Panc1 (cell line): ENCODE measurements around the gene HACL1. TPM values are rescaled to one million over a fixed set of nuclear protein-coding genes. Genes with fewer than 3 reads are reported as not detected.

Source experiments
- ATAC-seq: fragments of 200-7000 bp; cut with Tn5 transposase; 2 replicates; pipeline ENCODE4 v1.9.1; 2020; ENCODE audit warnings: mild to moderate bottlenecking, moderate library complexity
- BruUV-seq: library from RNA; stranded (reverse); fragments of 400-500 nt; replicated peaks from 2 replicates; lab custom pipeline; 2021; lab: Mats Ljungman, UMichigan
- CTCF ChIA-PET: fragments of 300-600 bp; sonication (Branson Sonifier 250); formaldehyde crosslinking; loops from one replicate; lab custom pipeline; 2022; ENCODE audit warnings: antibody characterized with exemption; lab: Charles Lee
- POLR2A ChIA-PET: fragments of 300-600 bp; sonication (Branson Sonifier 250); formaldehyde crosslinking; loops from one replicate; lab custom pipeline; 2022; ENCODE audit warnings: antibody characterized with exemption; lab: Charles Lee
- DNase-seq: peaks from one replicate; pipeline ENCODE4 v3.0.0-alpha.2; 2010; ENCODE audit warnings: low read depth, low spot score
- H3K27ac ChIP-seq: 2 replicates; pipeline ENCODE4 v1.5.1; 2011; ENCODE audit warnings: mild to moderate bottlenecking, low read length, inconsistent platforms
- H3K27me3 ChIP-seq: fragments of 200-500 bp; sonication (Bioruptor generic); 2 replicates; pipeline ENCODE4 v1.6.0; 2014; ENCODE audit warnings: low read length, inconsistent platforms; ENCODE audit not compliant: control insufficient read depth, insufficient read depth
- H3K36me3 ChIP-seq: fragments of 200-500 bp; sonication (Bioruptor generic); 2 replicates; pipeline ENCODE4 v1.5.1; 2014; ENCODE audit warnings: inconsistent platforms, mild to moderate bottlenecking, low read length, moderate library complexity; ENCODE audit not compliant: control insufficient read depth, insufficient read depth
- H3K4me1 ChIP-seq: 2 replicates; pipeline ENCODE4 v1.5.1; 2011; ENCODE audit warnings: inconsistent platforms, mild to moderate bottlenecking, low read length, moderate library complexity; ENCODE audit not compliant: control insufficient read depth, insufficient read depth
- H3K4me3 ChIP-seq, 2 experiments: 2 replicates each; pipeline ENCODE4 v1.5.1; 2011 to 2012; ENCODE audit warnings: low read depth in 2 of 2, low read length in 2 of 2, mild to moderate bottlenecking in 2 of 2, inconsistent platforms in 1 of 2, moderate library complexity in 1 of 2
- H3K9me3 ChIP-seq: fragments of 200-500 bp; sonication (Bioruptor generic); 2 replicates; pipeline ENCODE4 v1.5.1; 2014; ENCODE audit warnings: low read depth, mild to moderate bottlenecking, inconsistent platforms, low read length, moderate library complexity; ENCODE audit not compliant: control insufficient read depth, insufficient read depth
- POLR2AphosphoS5 ChIP-seq: IDR thresholded peaks from 2 replicates; pipeline ENCODE4 v1.6.1; 2012; ENCODE audit warnings: mild to moderate bottlenecking, low read depth, low read length, moderate library complexity
- SIN3A ChIP-seq: IDR thresholded peaks from 2 replicates; pipeline ENCODE4 v1.6.1; 2012; ENCODE audit warnings: low read depth, mild to moderate bottlenecking, low read length, moderate library complexity, borderline replicate concordance; ENCODE audit not compliant: insufficient read depth
- TCF7L2 ChIP-seq: IDR thresholded peaks from 2 replicates; pipeline ENCODE4 v1.6.1; 2011; ENCODE audit warnings: mild to moderate bottlenecking, low read depth, low read length, inconsistent platforms
- in situ Hi-C: cut with HindIII; loops from 2 replicates; pipeline ENCODE4 v1.10.0; 2016; ENCODE audit warnings: low sequenced_read_pairs, low pct_unique_long_range_greater_than_20kb
- intact Hi-C: fragments of 100-400 bp; cut with micrococcal nuclease; formaldehyde crosslinking; loops from one replicate; pipeline ENCODE4 v1.10.0; 2022; ENCODE audit not compliant: unreplicated experiment
- total RNA-seq: library from RNA; stranded (reverse); gene quantifications from one replicate; pipeline ENCODE4 v1.2.1, GENCODE V29; 2021; ENCODE audit not compliant: unreplicated experiment
- TF ChIP-seq, protein P1 (sequence below), 2 experiments: IDR thresholded peaks; 2 replicates each; pipeline ENCODE4 v1.6.1; 2011 to 2012; ENCODE audit warnings: low read depth in 2 of 2, control low read depth in 1 of 2, low read length in 1 of 2, mild to moderate bottlenecking in 1 of 2, moderate library complexity in 1 of 2; ENCODE audit not compliant: insufficient read depth in 1 of 2
- TF ChIP-seq, protein P2 (sequence below): fragments of 450-650 bp; IDR thresholded peaks from 2 replicates; pipeline ENCODE4 v1.5.1; 2017; ENCODE audit warnings: mild to moderate bottlenecking

HACL1 gene
- total RNA-seq, 1 experiment from 2014 or later = 26.8 TPM

- TF ChIP-seq, protein P1, sequence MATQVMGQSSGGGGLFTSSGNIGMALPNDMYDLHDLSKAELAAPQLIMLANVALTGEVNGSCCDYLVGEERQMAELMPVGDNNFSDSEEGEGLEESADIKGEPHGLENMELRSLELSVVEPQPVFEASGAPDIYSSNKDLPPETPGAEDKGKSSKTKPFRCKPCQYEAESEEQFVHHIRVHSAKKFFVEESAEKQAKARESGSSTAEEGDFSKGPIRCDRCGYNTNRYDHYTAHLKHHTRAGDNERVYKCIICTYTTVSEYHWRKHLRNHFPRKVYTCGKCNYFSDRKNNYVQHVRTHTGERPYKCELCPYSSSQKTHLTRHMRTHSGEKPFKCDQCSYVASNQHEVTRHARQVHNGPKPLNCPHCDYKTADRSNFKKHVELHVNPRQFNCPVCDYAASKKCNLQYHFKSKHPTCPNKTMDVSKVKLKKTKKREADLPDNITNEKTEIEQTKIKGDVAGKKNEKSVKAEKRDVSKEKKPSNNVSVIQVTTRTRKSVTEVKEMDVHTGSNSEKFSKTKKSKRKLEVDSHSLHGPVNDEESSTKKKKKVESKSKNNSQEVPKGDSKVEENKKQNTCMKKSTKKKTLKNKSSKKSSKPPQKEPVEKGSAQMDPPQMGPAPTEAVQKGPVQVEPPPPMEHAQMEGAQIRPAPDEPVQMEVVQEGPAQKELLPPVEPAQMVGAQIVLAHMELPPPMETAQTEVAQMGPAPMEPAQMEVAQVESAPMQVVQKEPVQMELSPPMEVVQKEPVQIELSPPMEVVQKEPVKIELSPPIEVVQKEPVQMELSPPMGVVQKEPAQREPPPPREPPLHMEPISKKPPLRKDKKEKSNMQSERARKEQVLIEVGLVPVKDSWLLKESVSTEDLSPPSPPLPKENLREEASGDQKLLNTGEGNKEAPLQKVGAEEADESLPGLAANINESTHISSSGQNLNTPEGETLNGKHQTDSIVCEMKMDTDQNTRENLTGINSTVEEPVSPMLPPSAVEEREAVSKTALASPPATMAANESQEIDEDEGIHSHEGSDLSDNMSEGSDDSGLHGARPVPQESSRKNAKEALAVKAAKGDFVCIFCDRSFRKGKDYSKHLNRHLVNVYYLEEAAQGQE (IDR thresholded peaks at IDR 0.05; ENCODE audit: insufficient read depth in 1 of 2, low read depth in 2 of 2, low read length in 1 of 2) = no peak
- no peak for TF ChIP-seq SIN3A
- TF ChIP-seq TCF7L2 = no peak
- TF ChIP-seq, protein P2, sequence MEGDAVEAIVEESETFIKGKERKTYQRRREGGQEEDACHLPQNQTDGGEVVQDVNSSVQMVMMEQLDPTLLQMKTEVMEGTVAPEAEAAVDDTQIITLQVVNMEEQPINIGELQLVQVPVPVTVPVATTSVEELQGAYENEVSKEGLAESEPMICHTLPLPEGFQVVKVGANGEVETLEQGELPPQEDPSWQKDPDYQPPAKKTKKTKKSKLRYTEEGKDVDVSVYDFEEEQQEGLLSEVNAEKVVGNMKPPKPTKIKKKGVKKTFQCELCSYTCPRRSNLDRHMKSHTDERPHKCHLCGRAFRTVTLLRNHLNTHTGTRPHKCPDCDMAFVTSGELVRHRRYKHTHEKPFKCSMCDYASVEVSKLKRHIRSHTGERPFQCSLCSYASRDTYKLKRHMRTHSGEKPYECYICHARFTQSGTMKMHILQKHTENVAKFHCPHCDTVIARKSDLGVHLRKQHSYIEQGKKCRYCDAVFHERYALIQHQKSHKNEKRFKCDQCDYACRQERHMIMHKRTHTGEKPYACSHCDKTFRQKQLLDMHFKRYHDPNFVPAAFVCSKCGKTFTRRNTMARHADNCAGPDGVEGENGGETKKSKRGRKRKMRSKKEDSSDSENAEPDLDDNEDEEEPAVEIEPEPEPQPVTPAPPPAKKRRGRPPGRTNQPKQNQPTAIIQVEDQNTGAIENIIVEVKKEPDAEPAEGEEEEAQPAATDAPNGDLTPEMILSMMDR = no peak
- TF ChIP-seq POLR2AphosphoS5 = no peak
- H3K27ac ChIP-seq = no peak overlapping the region
- ATAC-seq (no peak), DNase-seq (no peak)
- no peak overlapping the region for H3K4me3 ChIP-seq
- H3K27me3 ChIP-seq = no peaks in the 10 kb centered on the region; the same call in 1 of the 2 replicates
- ChIA-PET CTCF (no interaction called here), POLR2A (no interaction called here)
- intact Hi-C loops (no loop called here), in situ Hi-C loops (no loop called here)
- H3K4me1 ChIP-seq = no peaks in the 10 kb centered on the region
- no peaks in the 10 kb centered on the region for H3K36me3 ChIP-seq
- BruUV-seq = no TSS peak
- no peaks in the 10 kb centered on the region for H3K9me3 ChIP-seq
Observed at GRCh38 chr3:15538345-15538744, 63.0 kb downstream of the HACL1 start.

DNA sequence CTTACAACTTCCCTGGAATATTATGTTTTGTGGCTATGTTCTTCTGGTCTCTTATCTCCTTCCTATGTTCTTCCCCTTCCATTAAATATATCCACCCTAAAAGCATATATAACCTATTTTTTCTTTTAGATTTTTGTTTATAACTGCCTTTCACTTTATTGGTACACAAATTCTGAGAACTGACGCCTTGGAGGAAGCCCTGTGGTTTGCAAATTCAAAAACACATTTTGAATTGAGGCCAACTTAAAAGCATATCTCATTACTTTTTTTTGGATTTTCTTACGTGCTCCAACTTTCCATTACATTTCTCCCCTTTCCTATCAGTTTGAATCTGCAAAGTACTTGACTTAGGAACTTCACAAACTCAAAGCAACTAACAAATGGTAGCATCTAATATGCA is 64.5 kb downstream of the HACL1 start:
- BruUV-seq = no TSS peak
- H3K27ac ChIP-seq = no peak overlapping the region
- in situ Hi-C loops (no loop called here), intact Hi-C loops (no loop called here)
- TF ChIP-seq POLR2AphosphoS5 (no peak), SIN3A (no peak), TCF7L2 (no peak)
- TF ChIP-seq, protein P1 (IDR thresholded peaks at IDR 0.05; ENCODE audit: insufficient read depth in 1 of 2, low read depth in 2 of 2, low read length in 1 of 2) = no peak
- TF ChIP-seq, protein P2 = no peak
- CTCF ChIA-PET = no interaction called here
- no peaks in the 10 kb centered on the region for H3K9me3 ChIP-seq
- no peaks in the 10 kb centered on the region for H3K36me3 ChIP-seq
- no peaks in the 10 kb centered on the region for H3K4me1 ChIP-seq
- POLR2A ChIA-PET = no interaction called here
- DNase-seq (no peak), ATAC-seq (no peak)
- H3K27me3 ChIP-seq = no peaks in the 10 kb centered on the region; the same call in 1 of the 2 replicates
- H3K4me3 ChIP-seq = no peak overlapping the region
